ENCODE results near the gene PTBP2. TPM values are rescaled to one million over a fixed set of nuclear protein-coding genes. Genes with fewer than 3 reads are reported as not detected.
A peak's percentile ranks its signal among the peaks of the same experiment; 100 is the strongest.

PTBP2 gene
- total RNA-seq, 4 donors from 2014 or later: 24.7 to 630 (median 44.3) TPM

- in situ Hi-C loops (cut with MboI; ENCODE audit: low pct_ligation_motif_present in 1 of 4, low pct_unique_long_range_greater_than_20kb in 1 of 4, low sequenced_read_pairs in 3 of 4): no loop called here
- Histone ChIP-seq H3K36me3 (peaks cover 0 to 2% (median 0%) of the 10 kb centered on the region in 4 donors), H3K27me3 (no peaks in the 10 kb centered on the region), H3K27ac (peak overlapping the region in 1 of 4 donors; percentile 29), H3K4me3 (no peak overlapping the region), H3K4me1 (peaks cover 6 to 7% (median 7%) of the 10 kb centered on the region in 4 donors), H3K9me3 (no peaks in the 10 kb centered on the region)
- no peak for TF ChIP-seq POLR2AphosphoS5 (IDR thresholded peaks at IDR 0.05)
- no peak for TF ChIP-seq CTCF (IDR thresholded peaks at IDR 0.05)
- no peak for TF ChIP-seq EP300 (IDR thresholded peaks at IDR 0.05; ENCODE audit: low read depth)
- TF ChIP-seq POLR2A (IDR thresholded peaks at IDR 0.05): no peak
- intact Hi-C loops (cut with DNase I; ENCODE audit: low total_unique reads): no loop called here
- no peak for DNase-seq
Measured at GRCh38 chr1:96764469-96764868, 42.9 kb downstream of the PTBP2 start.

GRCh38 chr1:96771847-96772246, 50.3 kb downstream of the PTBP2 start:
- TF ChIP-seq EP300 (IDR thresholded peaks at IDR 0.05; ENCODE audit: low read depth) (no peak), CTCF (IDR thresholded peaks at IDR 0.05) (no peak), POLR2AphosphoS5 (IDR thresholded peaks at IDR 0.05) (no peak), POLR2A (IDR thresholded peaks at IDR 0.05) (no peak)
- Histone ChIP-seq H3K36me3 (peaks cover 0 to 22% (median 2%) of the 10 kb centered on the region in 4 donors), H3K27me3 (no peaks in the 10 kb centered on the region), H3K4me3 (no peak overlapping the region), H3K9me3 (no peaks in the 10 kb centered on the region), H3K27ac (no peak overlapping the region), H3K4me1 (peaks cover 0 to 3% (median 0%) of the 10 kb centered on the region in 4 donors)
- DNase-seq: no peak
- intact Hi-C loops (cut with DNase I; ENCODE audit: low total_unique reads) (no loop called here), in situ Hi-C loops (cut with MboI; ENCODE audit: low pct_ligation_motif_present in 1 of 4, low pct_unique_long_range_greater_than_20kb in 1 of 4, low sequenced_read_pairs in 3 of 4) (no loop called here)
- WGBS, 2 donors (ENCODE audit: low coverage in 1 of 2): 63% methylated on average over 2 of the region's 2 CpGs; no CpG with 5 or more reads in 1 of the 2 donors

- 91 to 100% methylated on average over 1 of the region's 1 CpG for WGBS, 2 donors (ENCODE audit: low coverage in 1 of 2)
- H3K4me1 ChIP-seq: no peaks in the 10 kb centered on the region
- TF ChIP-seq CTCF (IDR thresholded peaks at IDR 0.05) (no peak), POLR2AphosphoS5 (IDR thresholded peaks at IDR 0.05) (no peak), EP300 (IDR thresholded peaks at IDR 0.05; ENCODE audit: low read depth) (no peak), POLR2A (IDR thresholded peaks at IDR 0.05) (no peak)
- DNase-seq: no peak
- intact Hi-C loops (cut with DNase I; ENCODE audit: low total_unique reads): no loop called here
- H3K27me3 ChIP-seq: no peaks in the 10 kb centered on the region
- no peak overlapping the region for H3K4me3 ChIP-seq
- no peak overlapping the region for H3K27ac ChIP-seq
- peaks cover 0 to 22% (median 2%) of the 10 kb centered on the region in 4 donors for H3K36me3 ChIP-seq
- no peaks in the 10 kb centered on the region for H3K9me3 ChIP-seq
- in situ Hi-C loops (cut with MboI; ENCODE audit: low pct_ligation_motif_present in 1 of 4, low pct_unique_long_range_greater_than_20kb in 1 of 4, low sequenced_read_pairs in 3 of 4): no loop called here
Measured at GRCh38 chr1:96772349-96772748, 50.8 kb downstream of the PTBP2 start.

- Histone ChIP-seq H3K36me3 (peaks cover 0 to 22% (median 2%) of the 10 kb centered on the region in 4 donors), H3K27me3 (no peaks in the 10 kb centered on the region), H3K4me3 (no peak overlapping the region), H3K27ac (no peak overlapping the region), H3K9me3 (no peaks in the 10 kb centered on the region), H3K4me1 (no peaks in the 10 kb centered on the region)
- DNase-seq: no peak
- no peak for TF ChIP-seq CTCF (IDR thresholded peaks at IDR 0.05)
- TF ChIP-seq POLR2A (IDR thresholded peaks at IDR 0.05): no peak
- TF ChIP-seq POLR2AphosphoS5 (IDR thresholded peaks at IDR 0.05): no peak
- no peak for TF ChIP-seq EP300 (IDR thresholded peaks at IDR 0.05; ENCODE audit: low read depth)
- in situ Hi-C loops (cut with MboI; ENCODE audit: low pct_ligation_motif_present in 1 of 4, low pct_unique_long_range_greater_than_20kb in 1 of 4, low sequenced_read_pairs in 3 of 4) (no loop called here), intact Hi-C loops (cut with DNase I; ENCODE audit: low total_unique reads) (no loop called here)
- 93 to 98% methylated on average over 4 of the region's 4 CpGs for WGBS, 2 donors (ENCODE audit: low coverage in 1 of 2)
Measured at GRCh38 chr1:96772972-96773371, 51.4 kb downstream of the PTBP2 start.

Measured in transverse colon (tissue), 4 donors.